BJ (cell line): Measurements from ENCODE around the gene SHROOM1. TPM values are rescaled to one million over a fixed set of nuclear protein-coding genes. Genes with fewer than 3 reads are reported as not detected.

ENCODE experiments used
- CTCF ChIA-PET: fragments of 350-600 bp; formaldehyde crosslinking; extraction: SDS; loops from one replicate; lab custom pipeline; 2021; ENCODE audit warnings: antibody characterized with exemption, inconsistent platforms; lab: Yijun Ruan, JAX
- POLR2A ChIA-PET: fragments of 300-600 bp; sonication (Branson Sonifier 250); formaldehyde crosslinking; extraction: SDS; loops from one replicate; lab custom pipeline; 2021; ENCODE audit warnings: antibody characterized with exemption; lab: Charles Lee
- DNase-seq: peaks from one replicate; pipeline ENCODE4 v3.0.0-alpha.2; 2011; ENCODE audit warnings: low read depth
- H3K27me3 ChIP-seq: 2 replicates; pipeline ENCODE4 v1.6.0; 2011; ENCODE audit warnings: low read length; ENCODE audit not compliant: control insufficient read depth, insufficient read depth
- H3K36me3 ChIP-seq: 2 replicates; pipeline ENCODE4 v1.5.1; 2011; ENCODE audit warnings: low read length; ENCODE audit not compliant: control insufficient read depth, insufficient read depth
- H3K4me3 ChIP-seq: 2 replicates; pipeline ENCODE4 v1.5.1; 2011; ENCODE audit warnings: low read depth, mild to moderate bottlenecking, control low read depth, low read length
- CTCF ChIP-seq: IDR thresholded peaks from 2 replicates; pipeline ENCODE4 v1.5.1; 2011; ENCODE audit warnings: low read depth, mild to moderate bottlenecking, control low read depth, inconsistent platforms, low read length, moderate library complexity; ENCODE audit not compliant: insufficient read depth
- polyA plus RNA-seq: library from polyadenylated mRNA; depleted of rRNA; stranded (reverse); fragments of >200 nt; gene quantifications from 2 replicates; pipeline ENCODE4 v1.2.3, GENCODE V29; 2011

Gene SHROOM1
- polyA plus RNA-seq, 1 experiment: 8.5 TPM

DNA sequence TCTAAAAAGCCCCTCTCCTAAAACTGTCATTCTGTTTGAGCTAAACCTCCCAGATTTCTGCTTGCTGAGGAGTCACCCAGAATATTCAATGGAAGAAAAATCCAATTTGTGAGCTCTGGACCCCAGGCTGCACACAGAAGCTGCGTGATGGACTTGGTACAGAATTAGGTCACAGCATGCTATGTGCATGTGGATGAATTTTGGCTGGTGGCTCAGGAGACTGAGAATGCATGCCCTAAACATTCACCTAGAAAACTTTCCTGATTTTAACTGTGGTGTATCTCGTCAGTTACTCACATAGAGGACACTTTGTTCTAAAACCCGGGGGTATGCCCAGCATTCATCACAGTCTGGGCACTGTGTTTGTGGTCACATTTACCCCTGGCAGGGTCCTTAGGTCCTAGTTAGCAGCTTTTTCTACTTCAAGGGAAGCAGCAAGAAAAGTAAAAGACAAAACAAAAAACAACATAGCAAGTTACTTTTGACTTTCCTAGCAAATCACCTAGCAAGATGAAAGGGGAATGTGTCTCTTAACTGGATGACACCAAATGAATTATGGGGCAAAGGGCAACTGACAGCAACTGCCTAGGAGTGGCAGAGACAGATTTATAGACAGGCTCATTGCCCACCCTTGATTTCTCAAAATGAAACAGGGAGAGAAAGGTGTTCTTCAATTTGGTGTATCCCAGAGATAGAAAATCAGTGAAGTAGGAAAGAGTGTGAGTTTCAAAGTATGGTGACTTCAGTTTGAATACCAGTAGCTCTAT lies 8.3 kb upstream of the SHROOM1 start:
- no peak for DNase-seq
- POLR2A ChIA-PET: no interaction called here

GRCh38 chr5:132837868-132838267 lies 7.4 kb upstream of the SHROOM1 start:
- H3K4me3 ChIP-seq: no peak overlapping the region
- no peak for TF ChIP-seq CTCF
- CTCF ChIA-PET: interaction anchor here (1.0 to 2.4 kb wide), 2 partner anchors 8 to 10 kb away, joined by 3 to 12 read pairs; partner anchors contain the start of gene SHROOM1
- DNase-seq: no peak
- no peaks in the 10 kb centered on the region for H3K36me3 ChIP-seq
- POLR2A ChIA-PET: interaction anchor here (0.7 kb wide), 1 partner anchor 109 kb away, joined by 4 read pairs; no protein-coding TSS in a partner anchor
- H3K27me3 ChIP-seq: no peaks in the 10 kb centered on the region; the same call in 1 of the 2 replicates

More for the DNA sequence above, 8.3 kb upstream of the SHROOM1 start:
- Histone ChIP-seq H3K4me3 (no peak overlapping the region), H3K36me3 (no peaks in the 10 kb centered on the region), H3K27me3 (no peaks in the 10 kb centered on the region; the same call in 1 of the 2 replicates)
- no peak for TF ChIP-seq CTCF
- CTCF ChIA-PET: interaction anchor here (1.0 to 2.4 kb wide), 5 partner anchors 9 to 44 kb away, joined by 3 to 12 read pairs (median 3); partner anchors contain the start of gene SHROOM1

- POLR2A ChIA-PET: no interaction called here
- no peak for TF ChIP-seq CTCF
- DNase-seq: no peak
- no peaks in the 10 kb centered on the region for H3K36me3 ChIP-seq
- CTCF ChIA-PET: no interaction called here
- H3K4me3 ChIP-seq: no peak overlapping the region
- no peaks in the 10 kb centered on the region; the same call in 1 of the 2 replicates for H3K27me3 ChIP-seq
These were observed 6.4 kb upstream of the SHROOM1 start for GRCh38 chr5:132836852-132837251.

GRCh38 chr5:132834057-132834456 lies 3.6 kb upstream of the SHROOM1 start:
- POLR2A ChIA-PET: no interaction called here
- no peak for TF ChIP-seq CTCF
- DNase-seq: no peak
- H3K36me3 ChIP-seq: no peaks in the 10 kb centered on the region
- no peaks in the 10 kb centered on the region; the same call in 1 of the 2 replicates for H3K27me3 ChIP-seq
- CTCF ChIA-PET: interaction anchor here (9.4 kb wide), 1 partner anchor 51 kb away, joined by 111 read pairs; no protein-coding TSS in a partner anchor
- no peak overlapping the region for H3K4me3 ChIP-seq

GRCh38 chr5:132832612-132833011 lies 2.2 kb upstream of the SHROOM1 start:
- DNase-seq: no peak
- TF ChIP-seq CTCF: no peak
- H3K4me3 ChIP-seq: no peak overlapping the region
- no peaks in the 10 kb centered on the region for H3K27me3 ChIP-seq
- POLR2A ChIA-PET: no interaction called here
- no peaks in the 10 kb centered on the region; the same call in 1 of the 2 replicates for H3K36me3 ChIP-seq
- CTCF ChIA-PET: interaction anchor here (1.9 to 9.4 kb wide), 2 partner anchors 12 to 53 kb away, joined by 6 to 111 read pairs; no protein-coding TSS in a partner anchor
